ENCODE data around the gene DOK7.

DNA sequence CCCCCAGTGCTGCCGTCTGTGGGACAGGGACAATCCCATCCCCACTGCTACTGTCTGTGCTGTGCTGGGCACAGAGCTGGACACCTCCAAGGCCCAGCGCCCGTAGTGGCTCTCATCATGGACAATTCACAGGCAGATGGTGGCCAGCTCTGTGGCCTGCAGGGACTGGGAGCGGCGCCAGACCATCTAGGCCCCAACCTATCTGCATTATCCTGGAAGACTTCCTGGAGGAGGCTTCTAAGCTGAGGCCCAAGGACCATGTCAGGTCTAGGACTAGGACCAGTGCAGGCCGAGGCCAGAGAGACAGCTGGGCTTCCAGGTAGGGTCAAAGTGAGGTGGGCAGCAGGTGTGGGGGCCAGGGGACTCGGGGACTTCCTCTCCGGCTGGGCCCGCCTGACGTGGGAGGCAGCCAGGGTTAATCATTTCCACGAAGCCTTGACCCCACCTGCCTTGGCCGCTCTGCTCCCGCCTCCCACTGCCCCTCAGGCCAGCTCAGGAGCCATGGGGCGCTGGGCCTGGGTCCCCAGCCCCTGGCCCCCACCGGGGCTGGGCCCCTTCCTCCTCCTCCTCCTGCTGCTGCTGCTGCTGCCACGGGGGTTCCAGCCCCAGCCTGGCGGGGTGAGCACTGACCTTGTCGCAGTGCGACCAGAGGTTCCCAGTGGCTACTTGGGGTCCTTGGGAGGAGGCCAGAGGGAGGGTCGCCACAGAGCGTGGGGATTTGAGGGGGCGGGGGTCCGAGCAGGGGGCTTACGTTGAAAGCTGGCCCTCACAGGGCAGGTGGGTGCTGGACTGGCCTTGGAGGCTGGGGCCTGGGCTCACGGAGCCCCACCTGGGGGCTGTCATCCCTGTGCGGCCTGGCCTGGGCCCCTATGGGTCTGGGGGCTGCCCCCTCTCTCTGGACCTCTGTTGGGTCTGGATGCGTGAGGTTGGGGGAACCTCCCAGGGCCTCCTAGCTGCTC is 21.3 kb upstream of the DOK7 start, which contains the start of gene HGFAC:
- TF ChIP-seq, protein P1, sequence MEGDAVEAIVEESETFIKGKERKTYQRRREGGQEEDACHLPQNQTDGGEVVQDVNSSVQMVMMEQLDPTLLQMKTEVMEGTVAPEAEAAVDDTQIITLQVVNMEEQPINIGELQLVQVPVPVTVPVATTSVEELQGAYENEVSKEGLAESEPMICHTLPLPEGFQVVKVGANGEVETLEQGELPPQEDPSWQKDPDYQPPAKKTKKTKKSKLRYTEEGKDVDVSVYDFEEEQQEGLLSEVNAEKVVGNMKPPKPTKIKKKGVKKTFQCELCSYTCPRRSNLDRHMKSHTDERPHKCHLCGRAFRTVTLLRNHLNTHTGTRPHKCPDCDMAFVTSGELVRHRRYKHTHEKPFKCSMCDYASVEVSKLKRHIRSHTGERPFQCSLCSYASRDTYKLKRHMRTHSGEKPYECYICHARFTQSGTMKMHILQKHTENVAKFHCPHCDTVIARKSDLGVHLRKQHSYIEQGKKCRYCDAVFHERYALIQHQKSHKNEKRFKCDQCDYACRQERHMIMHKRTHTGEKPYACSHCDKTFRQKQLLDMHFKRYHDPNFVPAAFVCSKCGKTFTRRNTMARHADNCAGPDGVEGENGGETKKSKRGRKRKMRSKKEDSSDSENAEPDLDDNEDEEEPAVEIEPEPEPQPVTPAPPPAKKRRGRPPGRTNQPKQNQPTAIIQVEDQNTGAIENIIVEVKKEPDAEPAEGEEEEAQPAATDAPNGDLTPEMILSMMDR (IDR thresholded peaks at IDR 0.05) = no peak
- TF ChIP-seq ZFX (IDR thresholded peaks at IDR 0.05; ENCODE audit: borderline replicate concordance) = no peak

Data from 22Rv1 (cell line).